GM23338 (cell line): ENCODE measurements around the gene LINC00305. TPM values are rescaled to one million over a fixed set of nuclear protein-coding genes. Genes with fewer than 3 reads are reported as not detected.

Source experiments
- ATAC-seq: fragments of 200-7000 bp; cut with Tn5 transposase; 3 replicates; pipeline ENCODE4 v1.9.1; 2020
- DNase-seq: peaks from one replicate; pipeline ENCODE4 v3.0.0-alpha.2; 2015; ENCODE audit warnings: low spot score
- H2AFZ ChIP-seq: fragments of 200-600 bp; sonication (generic); 2 replicates; pipeline ENCODE4 v1.8.0; 2016; ENCODE audit warnings: antibody characterized with exemption, mild to moderate bottlenecking, moderate library complexity
- H3F3A ChIP-seq: fragments of 200-600 bp; sonication (generic); replicated peaks from 2 replicates; pipeline ENCODE4 v1.8.0; 2017; ENCODE audit warnings: antibody characterized with exemption, mixed run types, low read depth
- H3K27ac ChIP-seq: fragments of 200-600 bp; sonication (generic); 2 replicates; pipeline ENCODE4 v1.6.1; 2016; ENCODE audit warnings: low read depth
- H3K27me3 ChIP-seq: fragments of 200-600 bp; sonication (generic); 2 replicates; pipeline ENCODE4 v1.8.0; 2016; ENCODE audit warnings: mild to moderate bottlenecking, mixed run types, moderate library complexity; ENCODE audit not compliant: insufficient read depth
- H3K36me3 ChIP-seq: fragments of 200-600 bp; sonication (generic); 2 replicates; pipeline ENCODE4 v1.8.0; 2016; ENCODE audit warnings: mild to moderate bottlenecking; ENCODE audit not compliant: insufficient read depth
- H3K4me1 ChIP-seq: fragments of 200-600 bp; sonication (generic); 2 replicates; pipeline ENCODE4 v1.8.0; 2016; ENCODE audit warnings: mild to moderate bottlenecking, moderate library complexity; ENCODE audit not compliant: insufficient read depth
- H3K4me2 ChIP-seq: fragments of 200-600 bp; sonication (generic); 2 replicates; pipeline ENCODE4 v1.7.1; 2017; ENCODE audit warnings: mixed run types
- H3K4me3 ChIP-seq: fragments of 200-600 bp; sonication (generic); 2 replicates; pipeline ENCODE4 v1.6.1; 2016; ENCODE audit warnings: mixed run types
- H3K79me2 ChIP-seq: fragments of 200-600 bp; sonication (generic); replicated peaks from 2 replicates; pipeline ENCODE4 v1.8.0; 2017; ENCODE audit warnings: mild to moderate bottlenecking; ENCODE audit not compliant: insufficient read depth
- H3K9me2 ChIP-seq: fragments of 200-600 bp; sonication (generic); 2 replicates; pipeline ENCODE4 v1.8.0; 2017; ENCODE audit not compliant: insufficient read depth
- H4K20me1 ChIP-seq: fragments of 200-600 bp; sonication (generic); replicated peaks from 2 replicates; pipeline ENCODE4 v1.8.0; 2017; ENCODE audit warnings: mild to moderate bottlenecking; ENCODE audit not compliant: insufficient read depth
- H3K27ac Mint-ChIP-seq: 2 replicates; pipeline ENCODE4 v1.8.0; 2020; ENCODE audit warnings: inconsistent platforms, mild to moderate bottlenecking, moderate library complexity, mixed read lengths
- H3K27me3 Mint-ChIP-seq: 3 replicates; pipeline ENCODE4 v1.8.0; 2022; ENCODE audit warnings: low read depth, mild to moderate bottlenecking, moderate library complexity, mixed read lengths, inconsistent platforms; ENCODE audit not compliant: insufficient read depth, poor library complexity
- H3K36me3 Mint-ChIP-seq: 3 replicates; pipeline ENCODE4 v1.8.0; 2021; ENCODE audit warnings: low read depth, mild to moderate bottlenecking, inconsistent platforms, moderate library complexity, mixed read lengths
- H3K4me1 Mint-ChIP-seq: 3 replicates; pipeline ENCODE4 v1.8.0; 2020; ENCODE audit warnings: mild to moderate bottlenecking, inconsistent platforms, mixed read lengths
- H3K4me3 Mint-ChIP-seq: 3 replicates; pipeline ENCODE4 v1.8.0; 2021; ENCODE audit warnings: moderate library complexity, mild to moderate bottlenecking, inconsistent platforms, mixed read lengths
- H3K9me3 Mint-ChIP-seq: 3 replicates; pipeline ENCODE4 v1.8.0; 2020; ENCODE audit warnings: moderate library complexity, mild to moderate bottlenecking, inconsistent platforms, mixed read lengths
- CREB1 ChIP-seq: fragments of 250-450 bp; sonication (Bioruptor Pico); IDR thresholded peaks from 2 replicates; pipeline ENCODE4 v1.5.0; 2020; ENCODE audit warnings: low read depth, mild to moderate bottlenecking, moderate library complexity
- CTCF ChIP-seq, 2 experiments: fragments of 200-600 bp in 1 of 2; sonication (generic) in 1 of 2; conservative IDR thresholded peaks; 2 replicates each; pipeline versions ENCODE4 v1.5.1 to v1.6.1; 2016 to 2017; ENCODE audit warnings: antibody characterized with exemption in 2 of 2, low read depth in 2 of 2, mild to moderate bottlenecking in 2 of 2, moderate library complexity in 1 of 2
- ETS1 ChIP-seq: IDR thresholded peaks from 2 replicates; pipeline ENCODE4 v1.6.1; 2016; ENCODE audit warnings: antibody characterized with exemption
- EZH2 ChIP-seq: fragments of 200-600 bp; sonication (generic); IDR thresholded peaks from one replicate; pipeline ENCODE4 v1.8.0; 2017; ENCODE audit warnings: antibody characterized with exemption, mild to moderate bottlenecking, low read depth; ENCODE audit not compliant: unreplicated experiment
- EZH2phosphoT487 ChIP-seq: fragments of 200-600 bp; sonication (generic); IDR thresholded peaks from one replicate; pipeline ENCODE4 v1.8.1; 2018; ENCODE audit warnings: antibody characterized with exemption; ENCODE audit not compliant: unreplicated experiment
- JUNB ChIP-seq: IDR thresholded peaks from one replicate; pipeline ENCODE4 v1.6.1; 2016; ENCODE audit warnings: antibody characterized with exemption; ENCODE audit not compliant: unreplicated experiment
- NANOG ChIP-seq: IDR thresholded peaks from 2 replicates; pipeline ENCODE4 v1.6.1; 2016; ENCODE audit warnings: antibody characterized with exemption, borderline replicate concordance
- POLR2AphosphoS5 ChIP-seq: IDR thresholded peaks from 2 replicates; pipeline ENCODE4 v1.6.1; 2016; ENCODE audit warnings: antibody characterized with exemption, low read depth
- REST ChIP-seq: IDR thresholded peaks from one replicate; pipeline ENCODE4 v1.6.1; 2018; ENCODE audit warnings: antibody characterized with exemption; ENCODE audit not compliant: unreplicated experiment
- STAT1 ChIP-seq: IDR thresholded peaks from one replicate; pipeline ENCODE4 v1.6.1; 2016; ENCODE audit warnings: antibody characterized with exemption; ENCODE audit not compliant: unreplicated experiment
- ZNF114 ChIP-seq: fragments of 250-450 bp; sonication (Bioruptor Pico); IDR thresholded peaks from 2 replicates; pipeline ENCODE4 v1.5.0; 2020; ENCODE audit warnings: mild to moderate bottlenecking, moderate library complexity
- ZNF331 ChIP-seq: fragments of 250-450 bp; sonication (Bioruptor Pico); IDR thresholded peaks from 2 replicates; pipeline ENCODE4 v1.5.0; 2020; ENCODE audit warnings: low read depth, mild to moderate bottlenecking, moderate library complexity
- ZNF462 ChIP-seq: fragments of 250-450 bp; sonication (Bioruptor Pico); IDR thresholded peaks from 2 replicates; pipeline ENCODE4 v1.5.0; 2020; ENCODE audit warnings: mild to moderate bottlenecking, moderate library complexity
- polyA plus RNA-seq: library from polyadenylated mRNA; unstranded; fragments of >200 nt; fragmentation: Nextera tagmentation; extraction: Ambion mirVana; gene quantifications from 2 replicates; pipeline ENCODE4 v1.2.1, GENCODE V29; 2016
- total RNA-seq: library from RNA; depleted of rRNA; stranded (reverse); fragments of >200 nt; shearing (Covaris generic); gene quantifications from 2 replicates; pipeline ENCODE4 v1.2.3, GENCODE V29; 2014

LINC00305 gene
- total and polyA plus RNA-seq, 2 experiments from 2014 or later = not detected

GRCh38 chr18:64178860-64179259 is 30.0 kb upstream of the LINC00305 start (continued):
- TF ChIP-seq EZH2 (no peak), POLR2AphosphoS5 (no peak)

GRCh38 chr18:64175432-64175831 is 26.5 kb upstream of the LINC00305 start:
- H3K4me1 Mint-ChIP-seq = peaks cover 6% of the 10 kb centered on the region
- ATAC-seq = no peak; the same call in 2 of the 3 replicates
- H3K36me3 ChIP-seq = no peaks in the 10 kb centered on the region
- no peaks in the 10 kb centered on the region for H3K79me2 ChIP-seq
- 0 out of 2 replicates have a peak overlapping the region, but pooled peaks have one; percentile 28 for H3K27ac Mint-ChIP-seq
- H3K27me3 Mint-ChIP-seq = no peaks in the 10 kb centered on the region
- H3K4me3 Mint-ChIP-seq = no peak overlapping the region
- H3K9me3 Mint-ChIP-seq = peaks cover 12% of the 10 kb centered on the region; the same call in 2 of the 3 replicates
- TF ChIP-seq POLR2AphosphoS5 = no peak
- TF ChIP-seq CTCF (conservative IDR thresholded peaks at IDR 0.05; ENCODE audit: low read depth in 2 of 2) = no peak
- TF ChIP-seq JUNB = no peak
- TF ChIP-seq ZNF331 (CRISPR knock-in tag) = no peak
- no peak for TF ChIP-seq EZH2
- TF ChIP-seq EZH2phosphoT487 = no peak
- TF ChIP-seq STAT1 = no peak
- TF ChIP-seq ETS1 = no peak
- no peak for TF ChIP-seq ZNF462 (CRISPR knock-in tag)
- no peak for TF ChIP-seq CREB1 (CRISPR knock-in tag)
- TF ChIP-seq NANOG = no peak; the same call in 1 of the 2 replicates
- TF ChIP-seq ZNF114 (CRISPR knock-in tag) = no peak
- no peak for TF ChIP-seq REST
- no peaks in the 10 kb centered on the region for H3F3A ChIP-seq
- no peaks in the 10 kb centered on the region for H3K27me3 ChIP-seq
- peaks cover 14% of the 10 kb centered on the region; the same call in 1 of the 2 replicates for H3K9me2 ChIP-seq
- no peak overlapping the region for H3K27ac ChIP-seq
- peak overlapping the region; percentile 55; the same call in 1 of the 2 replicates for H3K4me2 ChIP-seq
- no peaks in the 10 kb centered on the region for H4K20me1 ChIP-seq
- peaks cover 10% of the 10 kb centered on the region for H3K36me3 Mint-ChIP-seq
- no peak overlapping the region for H3K4me3 ChIP-seq
- peak; percentile 47 for DNase-seq
- peak overlapping the region; percentile 83 for H2AFZ ChIP-seq
- H3K4me1 ChIP-seq = peaks cover 6% of the 10 kb centered on the region
